ENCODE measurements around the gene TMPRSS13.
"Not testable (repeated sequence)": the region's sequence is repeated elsewhere in the genome, so short reads cannot be mapped to it uniquely, and the experiment has no call there.

The TMPRSS13 gene

DNA sequence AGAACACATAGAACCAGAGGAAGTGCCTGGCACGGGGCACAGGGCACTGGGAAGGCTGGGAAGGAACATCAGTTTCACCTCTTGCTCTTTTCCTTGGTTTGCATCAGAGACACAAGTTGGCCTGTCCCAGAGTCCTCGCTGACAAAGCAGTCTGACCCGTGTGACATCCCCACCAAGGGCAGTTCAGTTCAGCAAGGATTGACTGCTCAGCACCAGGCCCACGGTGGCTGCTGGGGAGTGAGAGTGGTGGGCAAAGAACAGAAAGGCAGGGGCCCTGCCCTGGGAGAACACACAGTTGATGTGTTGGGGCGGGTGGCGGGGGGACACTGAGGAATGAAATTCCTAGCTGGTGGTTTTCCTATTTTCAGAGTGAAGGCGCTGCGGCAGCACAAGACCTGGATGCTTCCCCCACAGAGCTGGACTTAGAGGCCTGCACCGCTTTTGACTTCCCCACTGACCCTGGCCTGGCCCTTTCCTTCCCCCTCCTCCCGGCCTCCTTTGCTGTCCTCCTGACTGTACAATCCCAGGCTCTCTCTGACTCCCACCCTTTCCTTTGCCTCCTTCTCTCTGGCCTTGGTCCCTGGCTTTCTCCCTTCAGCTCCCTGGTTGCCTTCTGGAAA, 2.2 kb upstream of the TMPRSS13 start:
- DNase-seq (ENCODE audit: low read depth in 2 of 2): no peak

DNA sequence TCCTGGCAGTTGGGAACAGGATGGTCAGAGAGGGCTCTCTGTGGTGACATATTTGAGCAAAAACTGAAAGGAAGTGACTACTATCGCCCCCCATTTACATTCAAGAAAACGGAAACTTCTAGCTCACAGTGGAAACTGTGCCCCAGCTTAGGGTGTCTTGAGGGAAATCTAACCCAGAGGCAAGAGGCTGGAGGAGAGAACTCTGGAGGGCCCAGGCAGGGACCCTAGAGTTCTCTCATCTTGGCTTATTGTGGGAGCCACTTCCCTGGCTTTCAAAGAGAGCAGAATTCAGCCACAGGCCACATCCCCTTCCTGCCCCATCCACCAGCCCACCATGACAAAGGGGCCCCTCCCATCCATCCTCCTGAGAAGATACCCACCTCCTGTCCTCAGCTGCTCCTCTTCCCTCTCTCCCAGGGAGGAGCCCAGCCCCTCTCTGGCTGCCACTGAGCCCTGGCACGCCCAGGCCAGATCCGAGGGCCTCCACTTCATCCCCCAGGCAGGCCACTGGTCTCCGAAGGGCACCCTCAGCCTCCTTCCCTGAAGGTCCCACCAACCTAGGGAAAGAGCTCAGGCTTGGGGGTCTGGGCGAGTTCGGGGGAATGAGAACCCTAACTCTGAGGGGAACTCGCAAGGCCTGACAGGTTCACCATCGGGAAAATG, 1.6 kb upstream of the TMPRSS13 start:
- DNase-seq (ENCODE audit: low read depth in 2 of 2): no peak

DNA sequence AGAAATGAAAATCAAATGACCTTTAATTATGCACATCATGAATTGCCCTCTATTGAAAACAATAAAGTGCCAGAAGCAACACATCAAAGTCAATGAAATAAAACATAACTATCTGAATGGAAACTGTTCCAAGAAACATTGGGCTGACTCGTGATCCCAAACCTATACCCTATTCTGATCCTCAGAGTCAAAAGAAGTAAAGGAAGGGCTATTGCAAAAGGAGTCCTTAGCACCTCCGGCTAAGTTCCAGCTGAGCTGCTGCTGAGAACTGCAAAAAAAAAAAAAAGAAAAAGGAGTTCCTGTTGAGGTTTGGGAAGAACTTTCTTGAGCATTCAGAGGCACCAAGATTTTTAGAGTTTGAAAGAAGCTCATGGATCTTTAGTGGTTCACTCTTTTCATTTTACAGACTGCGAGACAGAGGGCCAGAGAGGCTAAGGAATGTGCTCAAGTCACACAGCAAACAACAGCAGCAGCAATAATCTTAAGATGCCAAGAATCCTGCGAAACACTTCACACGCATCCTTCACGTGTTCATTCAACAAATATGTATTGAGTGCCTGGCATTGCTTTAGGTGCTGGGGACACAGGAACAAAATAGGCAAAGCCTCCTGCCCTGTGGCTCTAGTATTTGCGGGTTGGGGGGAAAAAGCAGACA, 841 bp upstream of the TMPRSS13 start:
- DNase-seq (ENCODE audit: low read depth in 2 of 2): no peak

DNA sequence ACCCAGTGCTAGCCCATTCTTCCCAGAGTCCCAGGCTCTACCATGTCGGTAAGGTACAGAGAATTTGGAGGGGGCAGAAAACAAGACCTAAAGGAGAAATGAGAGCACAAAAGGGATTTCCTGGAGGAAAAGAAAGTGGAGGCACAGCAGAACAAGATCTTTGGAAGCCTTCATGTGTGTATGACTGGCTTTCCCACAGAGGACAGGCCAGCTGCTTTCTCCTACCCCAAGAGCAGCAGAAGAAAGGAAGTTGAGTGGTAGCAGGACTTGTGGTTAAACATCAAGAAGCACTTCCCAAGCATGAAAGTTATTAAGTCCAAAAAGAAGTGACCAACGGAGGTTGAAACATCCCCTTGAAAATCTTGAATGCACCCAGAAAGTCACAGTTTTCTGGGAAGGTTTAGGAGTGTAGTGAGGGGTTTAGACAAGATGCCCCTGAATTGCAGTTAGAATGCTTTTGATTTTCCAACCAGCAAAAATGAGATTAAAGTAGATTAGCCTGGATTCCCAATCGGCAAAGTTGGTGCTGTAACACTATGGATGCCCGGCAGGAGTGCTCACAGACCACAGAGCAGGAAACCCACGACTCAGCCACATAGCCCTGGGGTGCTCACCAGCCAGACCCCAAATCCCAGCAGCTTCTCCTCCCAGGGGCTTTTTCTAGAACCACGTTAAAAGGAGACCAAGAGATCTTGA, 608 bp downstream of the TMPRSS13 start:
- no peak for DNase-seq (ENCODE audit: low read depth in 2 of 2)

DNA sequence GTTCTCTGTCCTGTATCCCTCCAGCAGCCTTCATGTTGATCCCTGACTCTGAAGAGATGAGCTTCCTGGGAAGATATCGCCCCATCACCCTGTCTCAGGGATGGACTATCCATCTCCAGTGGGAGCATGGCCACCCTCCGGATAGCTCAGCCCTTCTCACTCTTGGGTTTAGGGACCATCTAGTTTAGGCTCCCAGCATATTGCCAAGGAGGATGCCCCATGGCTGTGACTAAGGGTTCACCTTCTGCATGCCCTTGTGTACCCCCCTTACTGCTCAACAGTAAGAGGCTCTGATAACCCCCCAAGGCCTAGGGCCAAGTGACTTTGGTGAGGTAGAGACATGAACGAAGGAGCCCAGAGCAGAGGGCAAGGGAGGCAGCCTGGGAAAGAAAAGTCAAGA, 1.3 kb downstream of the TMPRSS13 start:
- no peak for DNase-seq (ENCODE audit: low read depth in 2 of 2)

DNA sequence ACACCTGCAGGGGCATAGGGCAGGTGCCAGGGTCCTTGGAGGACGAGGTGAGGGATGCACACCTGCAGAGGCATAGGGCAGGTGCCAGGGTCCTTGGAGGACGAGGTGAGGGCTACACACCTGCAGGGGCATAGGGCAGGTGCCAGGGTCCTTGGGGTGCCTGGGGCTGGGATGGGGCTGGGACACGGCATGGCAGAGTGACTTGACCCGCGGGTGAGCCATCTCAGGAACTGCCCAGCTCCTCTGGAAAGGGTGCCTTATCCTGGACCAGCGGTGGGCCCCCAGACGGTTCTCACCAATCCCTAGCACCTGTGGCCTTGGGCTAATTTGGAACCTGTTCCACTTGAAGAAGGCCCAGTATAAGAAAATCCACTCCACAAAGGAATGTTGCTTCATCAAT, 3.0 kb downstream of the TMPRSS13 start:
- not testable (repeated sequence) for DNase-seq (ENCODE audit: low read depth in 2 of 2)

DNA sequence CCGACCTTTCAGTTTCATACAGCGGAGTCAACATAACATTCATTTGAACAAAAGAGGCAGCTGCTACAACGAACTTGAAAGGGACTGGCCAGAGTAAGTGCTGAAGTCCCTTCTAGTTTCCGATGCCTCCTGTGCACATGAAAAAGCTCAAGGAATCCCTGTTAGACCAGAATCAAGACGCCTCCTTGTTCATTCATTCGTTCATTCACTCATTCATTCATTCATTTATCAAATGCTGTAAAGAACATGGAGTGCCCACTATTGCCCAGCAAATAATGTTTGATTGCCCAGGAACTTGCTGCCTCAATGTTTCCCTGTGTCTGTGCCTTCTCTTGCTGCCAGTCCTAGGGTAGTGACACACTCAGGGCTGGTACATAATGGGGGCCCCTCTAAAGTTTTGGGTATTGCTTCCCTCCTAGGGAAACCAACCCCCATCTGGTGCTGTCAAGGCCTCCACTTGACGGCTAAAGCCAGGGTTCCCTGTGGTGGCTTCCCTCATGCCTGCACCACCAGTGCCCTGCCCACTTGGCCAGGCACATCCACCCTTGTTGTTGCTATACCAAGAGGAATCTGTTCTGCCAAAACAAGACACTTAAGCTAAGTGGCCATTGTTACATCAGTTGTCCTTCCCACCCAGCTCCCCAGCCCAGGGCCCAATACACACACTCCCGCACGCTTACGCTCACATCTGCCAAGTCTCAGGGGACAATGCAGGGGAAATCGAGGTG, 3.8 kb downstream of the TMPRSS13 start:
- DNase-seq (ENCODE audit: low read depth in 2 of 2): no peak

DNA sequence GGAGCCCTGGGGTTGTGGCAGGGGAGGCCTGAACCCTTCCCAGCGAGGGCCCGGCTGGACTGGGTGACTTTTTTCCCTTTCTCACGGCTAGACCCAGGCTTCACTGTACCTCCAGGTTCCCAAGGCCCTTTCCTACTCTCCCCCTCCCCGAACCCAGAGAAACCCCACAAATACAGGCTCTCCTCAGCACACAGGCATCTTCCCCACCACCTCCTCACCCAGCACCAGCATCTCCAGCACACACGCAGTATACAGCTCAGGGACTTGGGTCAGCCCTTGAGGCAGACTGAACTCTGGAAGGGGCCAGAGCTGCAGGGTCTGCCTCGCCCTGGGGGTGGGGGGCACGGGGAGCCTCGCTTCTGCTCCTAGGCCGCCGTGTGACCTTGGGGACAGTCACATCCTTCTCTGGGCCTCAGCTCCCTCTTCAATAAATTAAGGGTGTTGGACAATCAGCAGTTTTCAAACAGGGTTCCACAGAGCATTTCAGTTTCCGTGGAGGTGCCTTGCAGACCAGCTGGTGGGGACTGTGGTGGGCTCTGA, 4.5 kb downstream of the TMPRSS13 start:
- no peak for DNase-seq (ENCODE audit: low read depth in 2 of 2)

DNA sequence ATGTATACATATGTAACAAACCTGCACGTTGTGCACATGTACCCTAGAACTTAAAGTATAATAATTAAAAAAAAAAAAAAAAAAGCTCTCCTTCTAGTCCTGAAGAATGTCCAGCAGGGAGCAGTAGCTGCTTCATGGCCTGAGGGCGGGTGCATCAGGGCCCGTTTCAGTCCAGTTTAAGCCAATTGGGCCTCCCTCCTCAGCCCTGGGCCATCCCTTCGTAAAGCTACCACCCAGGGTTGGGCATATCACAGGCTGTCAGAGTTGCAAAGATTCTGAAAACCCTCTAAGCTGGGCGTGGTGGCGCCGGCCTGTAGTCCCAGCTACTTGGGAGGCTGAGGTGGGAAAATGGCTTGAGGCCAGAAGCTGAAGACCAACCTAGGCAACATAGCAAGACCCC, 5.4 kb downstream of the TMPRSS13 start:
- DNase-seq (ENCODE audit: low read depth in 2 of 2): no peak

DNA sequence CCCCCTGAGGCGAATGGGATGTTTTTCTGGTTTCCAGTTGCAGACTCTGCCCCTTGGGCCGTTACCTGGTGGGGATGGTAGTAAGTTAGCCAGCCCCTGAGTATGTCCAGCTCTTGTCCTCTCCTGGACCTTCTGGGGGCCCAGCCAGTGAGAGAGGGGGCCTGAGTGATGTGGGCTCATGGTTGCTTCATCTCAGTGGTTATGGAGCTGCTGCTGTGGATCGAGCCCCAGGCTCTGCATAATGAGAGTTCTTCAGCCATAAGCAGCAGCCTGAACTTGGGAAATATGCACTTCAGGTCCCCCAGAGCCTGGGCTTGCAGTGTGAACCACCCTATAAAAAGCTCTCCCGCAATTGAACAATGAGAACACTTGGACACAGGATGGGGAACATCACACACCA, 5.9 kb downstream of the TMPRSS13 start:
- DNase-seq (ENCODE audit: low read depth in 2 of 2): no peak

DNA sequence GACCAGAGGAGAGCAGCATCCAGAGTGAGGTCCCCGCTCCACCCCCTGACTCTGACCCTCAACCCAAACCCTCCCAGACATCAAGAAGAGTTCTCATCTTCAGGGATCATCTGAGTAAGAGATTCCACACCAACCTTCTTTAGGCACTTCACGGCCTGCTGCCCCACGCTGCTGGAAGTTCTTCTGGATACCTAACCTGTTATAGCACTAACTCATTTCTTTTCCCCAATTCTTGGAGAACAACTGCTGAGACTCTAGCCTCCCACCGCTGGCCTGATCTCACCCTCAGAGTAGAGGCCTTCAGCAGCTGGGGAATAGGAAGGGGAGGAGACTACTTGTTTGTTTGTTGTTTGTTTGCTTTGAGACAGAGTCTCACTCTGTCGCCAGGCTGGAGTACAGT, 7.3 kb downstream of the TMPRSS13 start:
- DNase-seq (ENCODE audit: low read depth in 2 of 2): no peak

DNA sequence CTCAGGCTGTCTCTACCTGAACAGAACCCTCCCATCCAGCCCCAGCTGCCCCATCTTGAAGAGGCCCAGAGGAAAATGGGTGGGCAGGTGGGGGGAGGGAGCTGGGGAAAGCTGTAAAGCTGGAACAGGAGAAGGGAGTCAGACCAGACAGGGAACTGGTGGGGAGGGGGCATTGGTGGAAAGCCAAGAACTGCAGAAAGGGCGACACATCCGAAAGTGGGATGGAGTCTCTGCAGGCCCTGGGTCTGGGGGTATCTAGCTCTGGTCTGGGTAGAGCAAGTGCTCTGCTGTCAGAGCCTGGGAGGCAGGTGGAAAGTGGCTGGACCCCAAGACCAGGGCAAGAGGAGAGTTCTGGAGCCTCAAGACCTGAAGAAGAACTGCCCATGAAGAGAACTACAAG, 7.7 kb downstream of the TMPRSS13 start:
- no peak for DNase-seq (ENCODE audit: low read depth in 2 of 2)

DNA sequence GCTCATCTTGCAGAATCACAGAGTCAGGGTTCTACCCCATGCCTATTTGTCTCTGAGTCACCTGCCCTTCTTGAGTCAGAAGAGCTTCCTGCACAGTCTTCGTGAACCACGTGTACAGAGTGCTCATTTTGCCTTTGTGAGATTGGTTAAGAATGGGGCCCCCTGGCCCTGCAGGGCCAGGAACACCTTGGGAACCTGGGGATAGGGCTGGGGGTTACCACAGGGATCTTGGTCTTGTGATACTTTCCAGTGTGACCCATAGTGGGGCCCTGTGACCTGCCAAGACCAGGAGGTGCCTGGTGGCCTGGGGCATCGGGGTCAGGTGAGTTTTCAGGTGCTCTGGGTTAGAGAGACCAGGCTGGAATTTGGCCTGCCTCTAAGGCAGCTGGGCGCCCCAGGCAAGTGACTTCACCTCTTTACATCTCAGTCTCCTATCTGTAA, 9.4 kb downstream of the TMPRSS13 start:
- DNase-seq (ENCODE audit: low read depth in 2 of 2): no peak

DNA sequence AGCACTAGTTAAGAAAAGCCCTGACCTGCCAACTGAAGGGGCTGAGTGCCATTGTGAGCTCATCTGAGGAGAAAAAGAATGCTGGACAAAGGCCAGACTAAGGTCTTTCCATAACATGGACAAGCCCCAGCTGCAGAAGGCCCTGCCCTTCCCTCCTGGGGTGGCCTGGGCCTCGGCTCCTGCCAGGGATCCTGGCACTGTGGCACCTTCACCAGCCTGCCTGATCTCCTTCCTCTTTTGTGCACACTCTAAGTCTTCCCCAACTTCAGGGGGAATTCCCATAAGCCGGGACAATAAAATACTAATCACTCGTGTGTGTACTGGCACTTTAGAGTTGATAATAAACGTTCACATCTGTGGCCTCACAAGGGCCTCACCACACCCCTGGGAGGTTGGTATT, 9.9 kb downstream of the TMPRSS13 start:
- DNase-seq (ENCODE audit: low read depth in 2 of 2): no peak

DNA sequence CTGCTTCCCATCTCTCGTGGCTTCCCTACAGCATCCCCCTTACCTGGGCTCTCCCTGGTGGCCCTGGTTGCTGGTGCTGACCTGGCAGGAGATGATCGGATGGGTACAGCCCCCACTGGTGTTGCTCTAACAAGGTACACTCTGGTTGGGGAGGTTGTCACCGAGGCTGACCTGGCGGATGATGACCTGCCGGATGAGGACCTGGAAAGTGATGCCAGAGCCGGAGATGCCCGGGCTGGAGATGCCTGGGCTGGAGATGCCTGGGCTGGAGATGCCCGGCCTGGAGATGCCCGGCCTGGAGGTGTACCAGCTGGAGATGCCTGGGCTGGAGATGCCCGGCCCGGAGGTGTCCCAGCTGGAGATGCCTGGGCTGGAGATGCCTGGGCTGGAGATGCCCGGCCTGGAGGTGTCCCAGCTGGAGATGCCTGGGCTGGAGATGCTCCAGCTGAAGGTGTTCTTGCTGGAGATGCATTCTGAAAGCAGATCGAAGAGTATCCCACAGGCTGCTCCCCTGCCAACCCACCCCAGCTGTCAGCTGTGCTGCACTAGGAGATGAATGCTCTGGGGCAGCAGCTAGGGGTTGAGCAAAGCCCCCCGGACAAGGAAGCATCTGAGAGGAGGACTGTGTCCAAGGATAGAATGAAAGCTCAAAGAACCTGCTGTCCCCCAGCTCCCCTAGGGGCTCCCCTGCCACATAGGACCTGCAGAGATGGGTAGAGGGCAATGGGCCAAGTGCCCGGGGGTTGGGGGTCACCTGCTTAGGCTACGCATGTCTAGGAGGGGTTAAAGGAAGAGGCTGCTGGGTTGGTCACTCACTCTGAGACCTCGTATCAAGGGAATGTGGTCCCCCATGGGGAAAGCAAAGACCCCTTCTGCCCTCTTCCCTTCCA, 10.6 kb downstream of the TMPRSS13 start:
- DNase-seq (ENCODE audit: low read depth in 2 of 2): no peak

DNA sequence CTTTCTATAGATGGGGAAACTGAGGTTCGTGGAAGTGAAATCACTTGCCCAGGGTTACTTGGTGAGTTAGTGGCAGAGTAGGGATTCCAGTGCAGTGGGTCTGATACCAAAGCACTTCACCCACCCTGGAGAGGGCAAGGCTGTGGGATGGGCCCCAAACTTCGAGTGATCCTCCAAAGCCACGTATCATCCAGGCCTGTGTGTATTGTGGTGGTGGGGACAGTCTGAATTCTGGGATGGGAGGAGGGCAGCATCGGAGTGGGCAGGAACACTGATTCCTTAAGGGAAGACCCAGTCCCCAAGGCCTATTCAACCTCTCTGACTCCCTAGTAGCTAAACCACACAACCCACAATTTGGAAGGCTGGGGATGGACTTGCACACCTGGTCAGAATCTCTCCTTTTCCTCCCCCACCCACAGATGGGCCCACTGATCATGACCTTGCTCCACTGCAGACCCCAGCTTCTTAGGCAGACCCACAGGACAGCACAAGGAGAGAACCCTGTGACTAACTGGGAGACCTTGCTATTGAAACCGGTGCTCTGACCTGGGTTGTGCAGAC, 11.5 kb downstream of the TMPRSS13 start:
- no peak for DNase-seq (ENCODE audit: low read depth in 2 of 2)

DNA sequence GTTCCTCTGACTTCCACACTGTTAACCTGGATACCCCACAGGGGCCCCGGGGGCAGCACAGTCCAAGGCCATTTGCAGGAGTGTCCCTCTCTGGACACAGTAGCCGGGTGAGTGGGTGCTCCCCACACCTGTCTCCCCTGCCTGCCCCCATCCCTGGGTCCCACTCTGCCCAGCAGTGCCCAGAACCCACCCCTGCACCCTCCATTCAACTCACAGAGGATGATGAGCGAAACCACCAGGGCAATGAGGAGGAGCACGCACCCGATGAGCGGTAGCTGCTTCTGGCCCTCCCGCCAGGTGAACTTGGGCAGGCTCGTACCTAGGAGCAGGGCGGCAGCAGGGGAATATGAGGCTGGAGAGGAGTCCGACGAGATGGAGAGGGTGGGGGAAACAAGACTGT, 12.2 kb downstream of the TMPRSS13 start:
- DNase-seq (ENCODE audit: low read depth in 2 of 2): no peak

DNA sequence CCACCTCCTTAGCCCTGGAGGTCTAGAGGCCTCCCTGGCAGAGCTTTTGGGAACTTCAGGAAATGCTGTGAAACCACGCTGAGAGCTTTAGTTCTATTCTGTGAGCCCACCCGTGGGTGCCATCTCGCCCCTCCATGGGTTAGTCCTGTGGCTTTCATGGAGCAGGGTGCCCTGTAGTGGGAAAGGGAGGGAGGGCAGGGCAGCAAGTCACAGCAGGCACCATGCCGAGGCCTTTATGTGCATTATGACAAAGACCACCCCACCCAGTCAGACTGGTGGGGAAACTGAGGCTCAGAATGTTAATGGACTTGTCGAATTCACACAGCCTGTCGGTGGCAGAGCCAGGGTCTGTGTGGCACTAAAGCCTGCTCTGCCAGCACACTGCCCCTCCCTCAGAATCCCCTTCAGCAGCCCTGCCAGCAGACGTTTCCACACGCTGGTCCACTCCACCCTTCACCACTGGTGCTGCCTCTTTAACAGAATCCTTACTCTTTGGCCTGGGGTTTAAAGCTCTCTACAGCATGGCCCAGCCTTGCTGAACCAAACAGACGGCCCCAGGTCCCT, 13.4 kb downstream of the TMPRSS13 start:
- no peak for DNase-seq (ENCODE audit: low read depth in 2 of 2)

DNA sequence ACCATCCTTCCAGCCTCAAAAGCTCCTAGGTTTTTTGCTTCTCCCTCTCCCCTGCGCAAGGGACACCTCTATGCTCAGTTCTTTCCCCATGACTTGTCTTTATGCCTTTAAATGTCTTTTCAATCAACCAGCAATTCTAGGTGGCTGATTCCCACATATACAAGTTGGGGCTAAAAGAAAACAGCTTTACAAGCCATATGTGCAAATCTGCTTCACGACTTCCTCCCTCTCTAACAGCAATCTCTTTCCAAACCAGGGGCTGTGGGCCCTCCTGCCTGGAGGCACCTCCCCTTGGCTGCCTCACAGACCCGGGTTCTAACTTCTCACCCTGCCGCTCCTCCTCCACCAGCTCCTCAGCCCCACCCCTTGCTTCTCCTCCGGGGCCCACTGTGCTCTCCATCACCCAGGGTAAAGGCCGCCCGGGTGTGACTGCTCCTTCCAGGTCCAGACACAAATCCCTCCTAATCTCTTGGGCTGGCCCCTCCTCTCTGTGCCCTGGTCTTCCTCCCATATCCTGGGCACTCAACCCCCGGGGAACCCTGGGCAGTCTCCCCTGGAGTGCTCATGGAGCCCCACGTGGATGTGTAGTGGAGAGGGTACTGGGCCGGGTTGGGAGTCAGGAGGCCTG, 14.1 kb downstream of the TMPRSS13 start:
- no peak for DNase-seq (ENCODE audit: low read depth in 2 of 2)

DNA sequence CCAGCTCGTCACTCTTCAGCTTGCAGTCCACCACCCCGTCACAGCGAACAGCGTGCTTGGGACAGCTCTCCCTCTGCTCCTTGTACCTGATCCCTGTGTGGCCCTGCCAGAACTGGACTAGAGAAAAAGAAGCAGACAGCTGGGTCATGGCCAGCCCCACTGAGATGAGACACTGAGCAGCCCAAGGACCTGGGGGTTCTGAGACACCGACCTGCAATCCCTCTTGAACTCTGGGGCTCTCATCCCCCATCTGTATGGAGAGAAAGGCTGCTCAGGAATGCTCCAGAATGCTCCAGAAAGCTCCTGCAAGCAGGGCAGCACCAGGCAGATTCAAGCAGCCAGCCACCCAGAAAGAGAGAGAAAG, 14.8 kb downstream of the TMPRSS13 start:
- no peak for DNase-seq (ENCODE audit: low read depth in 2 of 2)

Data from stimulated activated CD4-positive, alpha-beta T cell treated with anti-CD3 and anti-CD28 coated beads, Interleukin-12 subunit alpha, Interleukin-12 subunit beta, amount 100 ng/mL, for 24 hours (primary cell).